Endothelial cell of umbilical vein (primary cell): ENCODE data around the gene LRP1-AS.

ENCODE experiments used
- EZH2 ChIP-seq: IDR thresholded peaks from 2 replicates; pipeline ENCODE4 v1.6.1; 2012; ENCODE audit warnings: borderline replicate concordance, low read depth, mild to moderate bottlenecking, moderate library complexity, low read length, inconsistent platforms; ENCODE audit not compliant: severe bottlenecking
- FOS ChIP-seq: IDR thresholded peaks from 2 replicates; pipeline ENCODE4 v1.6.1; 2011; ENCODE audit warnings: mild to moderate bottlenecking, low read length, moderate library complexity, borderline replicate concordance; ENCODE audit not compliant: insufficient read depth
- MYC ChIP-seq: IDR thresholded peaks from one replicate; pipeline ENCODE4 v1.6.1; 2011; ENCODE audit warnings: mild to moderate bottlenecking, low read depth, low read length
- POLR2A ChIP-seq: IDR thresholded peaks from 2 replicates; pipeline ENCODE4 v1.6.1; 2012; ENCODE audit warnings: low read depth, mild to moderate bottlenecking, control low read depth, low read length
- POLR2AphosphoS5 ChIP-seq: IDR thresholded peaks from 2 replicates; pipeline ENCODE4 v1.6.1; 2012; ENCODE audit warnings: low read depth, mild to moderate bottlenecking, control low read depth, low read length, moderate library complexity; ENCODE audit not compliant: insufficient read depth
- TF ChIP-seq, protein P1 (sequence below), 2 donors: IDR thresholded peaks; 1 replicate in 1 of 2; 2 replicates in 1 of 2; pipeline ENCODE4 v1.5.1; 2011; ENCODE audit warnings: low read length in 2 of 2, mild to moderate bottlenecking in 2 of 2, moderate library complexity in 2 of 2, control low read depth in 1 of 2, inconsistent platforms in 1 of 2, low read depth in 1 of 2; ENCODE audit not compliant: insufficient read depth in 1 of 2; ENCODE audit errors: extremely low read depth in 1 of 2
- TF ChIP-seq, protein P2 (sequence below): IDR thresholded peaks from 2 replicates; pipeline ENCODE4 v1.6.1; 2011; ENCODE audit not compliant: insufficient read depth, insufficient read length

DNA sequence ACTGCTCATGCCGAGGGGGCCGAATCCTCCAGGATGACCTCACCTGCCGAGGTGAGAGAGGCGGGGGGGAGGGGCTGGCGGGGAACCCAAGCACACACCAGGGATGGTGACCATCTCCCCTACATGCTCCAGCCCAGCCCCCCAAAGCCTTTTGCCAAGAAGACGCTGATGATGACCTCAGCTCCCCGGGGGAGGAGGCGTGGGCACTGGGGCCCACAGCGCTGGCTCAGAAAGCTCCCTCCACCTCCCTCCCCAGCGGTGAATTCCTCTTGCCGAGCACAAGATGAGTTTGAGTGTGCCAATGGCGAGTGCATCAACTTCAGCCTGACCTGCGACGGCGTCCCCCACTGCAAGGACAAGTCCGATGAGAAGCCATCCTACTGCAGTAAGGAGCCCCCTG lies 45.5 kb upstream of the LRP1-AS start:
- TF ChIP-seq EZH2 = no peak
- no peak for TF ChIP-seq POLR2AphosphoS5
- TF ChIP-seq, protein P1, sequence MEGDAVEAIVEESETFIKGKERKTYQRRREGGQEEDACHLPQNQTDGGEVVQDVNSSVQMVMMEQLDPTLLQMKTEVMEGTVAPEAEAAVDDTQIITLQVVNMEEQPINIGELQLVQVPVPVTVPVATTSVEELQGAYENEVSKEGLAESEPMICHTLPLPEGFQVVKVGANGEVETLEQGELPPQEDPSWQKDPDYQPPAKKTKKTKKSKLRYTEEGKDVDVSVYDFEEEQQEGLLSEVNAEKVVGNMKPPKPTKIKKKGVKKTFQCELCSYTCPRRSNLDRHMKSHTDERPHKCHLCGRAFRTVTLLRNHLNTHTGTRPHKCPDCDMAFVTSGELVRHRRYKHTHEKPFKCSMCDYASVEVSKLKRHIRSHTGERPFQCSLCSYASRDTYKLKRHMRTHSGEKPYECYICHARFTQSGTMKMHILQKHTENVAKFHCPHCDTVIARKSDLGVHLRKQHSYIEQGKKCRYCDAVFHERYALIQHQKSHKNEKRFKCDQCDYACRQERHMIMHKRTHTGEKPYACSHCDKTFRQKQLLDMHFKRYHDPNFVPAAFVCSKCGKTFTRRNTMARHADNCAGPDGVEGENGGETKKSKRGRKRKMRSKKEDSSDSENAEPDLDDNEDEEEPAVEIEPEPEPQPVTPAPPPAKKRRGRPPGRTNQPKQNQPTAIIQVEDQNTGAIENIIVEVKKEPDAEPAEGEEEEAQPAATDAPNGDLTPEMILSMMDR (IDR thresholded peaks at IDR 0.05; ENCODE audit: extremely low read depth in 1 of 2, insufficient read depth in 1 of 2, low read depth in 1 of 2, low read length in 2 of 2) = no peak
- TF ChIP-seq, protein P2, sequence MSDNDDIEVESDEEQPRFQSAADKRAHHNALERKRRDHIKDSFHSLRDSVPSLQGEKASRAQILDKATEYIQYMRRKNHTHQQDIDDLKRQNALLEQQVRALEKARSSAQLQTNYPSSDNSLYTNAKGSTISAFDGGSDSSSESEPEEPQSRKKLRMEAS = no peak
- TF ChIP-seq FOS = no peak
- no peak for TF ChIP-seq MYC
- TF ChIP-seq POLR2A = no peak
